CD4-positive, alpha-beta T cell treated with Interferon gamma for 1 hour (primary cell): ENCODE measurements around the gene ADCY9.
"Not testable (repeated sequence)": the region's sequence is repeated elsewhere in the genome, so short reads cannot be mapped to it uniquely, and the experiment has no call there.

Experiments
- DNase-seq: peaks from one replicate; pipeline ENCODE4 v3.0.0-alpha.2; 2020

The ADCY9 gene

GRCh38 chr16:4116325-4117249 is at the start of gene ADCY9:
ADCY9 (minus strand) TSS chr16:4116442; CDS start chr16:4115442, 1,000 bp downstream.
- DNase-seq, result peak; percentile 78

- no peak for DNase-seq
Observed at GRCh38 chr16:4160658-4161430, 44.6 kb upstream of the ADCY9 start.

DNA sequence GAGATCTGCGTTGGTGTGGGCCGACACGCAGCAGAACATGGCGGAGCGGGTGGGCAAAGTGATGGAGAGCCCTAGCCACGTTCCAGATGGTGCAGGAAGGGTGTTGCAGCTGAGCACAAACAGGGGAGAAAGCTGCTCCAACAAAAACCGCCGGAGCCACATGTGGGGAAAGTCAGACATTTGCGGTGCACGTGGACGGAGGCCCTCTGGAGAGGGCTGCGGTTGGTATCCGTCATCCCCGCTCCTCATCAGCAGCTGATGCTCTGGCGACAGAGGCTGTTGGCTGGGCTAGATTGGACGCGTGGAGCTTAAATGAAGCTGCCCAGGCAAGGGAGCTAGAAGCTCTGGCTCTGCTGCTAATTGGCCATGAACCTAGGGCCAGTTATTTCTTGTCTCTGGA is 43.5 kb upstream of the ADCY9 start:
- DNase-seq, result no peak

- DNase-seq, result no peak
Observed at GRCh38 chr16:4158143-4159093, 42.2 kb upstream of the ADCY9 start.

GRCh38 chr16:4157376-4157825 is 41.2 kb upstream of the ADCY9 start:
- DNase-seq, result no peak

DNA sequence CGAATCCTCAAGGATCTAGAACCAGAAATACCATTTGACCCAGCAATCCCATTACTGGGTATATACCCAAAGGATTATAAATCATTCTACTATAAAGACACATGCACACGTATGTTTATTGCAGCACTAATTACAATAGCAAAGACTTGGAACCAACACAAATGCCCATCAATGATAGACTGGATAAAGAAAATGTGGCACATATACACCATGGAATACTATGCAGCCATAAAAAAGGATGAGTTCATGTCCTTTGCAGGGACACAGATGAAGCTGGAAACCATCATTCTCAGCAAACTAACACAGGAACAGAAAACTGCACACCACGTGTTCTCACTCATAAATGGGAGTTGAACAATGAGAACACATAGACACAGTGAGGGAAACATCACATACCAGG is 40.3 kb upstream of the ADCY9 start:
- DNase-seq, result not testable (repeated sequence)

DNA sequence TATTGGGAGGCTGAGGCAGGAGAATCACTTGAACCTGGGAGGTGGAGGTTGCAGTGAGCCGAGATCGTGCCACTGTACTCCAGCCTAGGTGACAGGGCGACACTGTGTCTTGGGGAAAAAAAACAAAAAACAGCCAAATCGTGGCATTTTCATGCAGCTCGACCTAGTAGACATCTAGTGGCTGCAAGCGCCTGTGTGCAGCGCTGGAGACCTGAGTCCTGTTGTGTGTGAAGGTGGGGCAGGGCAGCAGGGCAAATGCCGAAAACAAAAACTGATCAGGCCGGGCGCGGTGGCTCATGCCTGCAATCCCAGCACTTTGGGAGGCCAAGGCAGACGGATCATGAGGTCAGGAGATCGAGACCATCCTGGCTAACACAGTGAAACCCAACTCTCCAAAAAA is 37.1 kb upstream of the ADCY9 start:
- DNase-seq, result not testable (repeated sequence)

- no peak for DNase-seq
Observed at GRCh38 chr16:4152267-4152666, 36.0 kb upstream of the ADCY9 start.

GRCh38 chr16:4147236-4147635 is 31.0 kb upstream of the ADCY9 start:
- DNase-seq, result no peak

DNA sequence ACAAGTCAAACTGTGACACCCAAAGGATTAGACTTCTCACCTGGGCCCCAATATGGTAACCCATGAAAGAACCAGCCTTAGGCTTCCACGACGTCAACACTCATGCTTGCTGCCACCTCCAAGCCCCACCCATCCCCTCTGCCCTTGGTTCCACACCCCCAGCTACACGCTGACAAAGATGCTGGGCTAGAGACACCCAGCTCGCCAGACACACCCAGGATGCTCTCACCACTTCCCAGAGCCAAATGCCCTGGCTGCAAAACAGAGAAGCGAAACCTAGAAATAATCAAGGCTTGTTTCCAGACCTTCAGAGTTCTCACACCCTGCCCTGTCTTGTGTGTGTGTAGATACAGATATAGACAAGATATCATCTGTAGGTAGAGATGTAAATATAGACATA is 26.0 kb upstream of the ADCY9 start:
- DNase-seq, result peak; percentile 63

DNA sequence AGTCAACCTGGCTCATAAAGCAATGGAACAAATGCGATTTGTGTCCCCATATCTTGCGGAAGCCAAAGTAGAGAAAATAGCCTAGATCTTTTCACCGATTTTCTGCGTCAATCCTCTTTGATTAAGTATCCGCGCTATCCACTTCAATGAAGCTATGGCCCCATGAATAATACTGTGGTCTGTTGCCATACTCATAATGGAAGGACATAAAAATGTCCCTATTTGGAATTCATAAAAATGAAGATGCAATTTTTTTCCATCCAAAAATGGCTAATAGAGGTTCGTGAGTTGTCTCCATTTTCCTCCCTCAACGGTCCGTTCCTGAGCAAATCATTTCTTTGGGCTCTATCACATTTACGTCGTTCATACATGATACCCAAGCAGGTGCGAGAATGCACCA is 25.4 kb upstream of the ADCY9 start:
- no peak for DNase-seq

GRCh38 chr16:4140652-4141051 is 24.4 kb upstream of the ADCY9 start:
- DNase-seq, result no peak

DNA sequence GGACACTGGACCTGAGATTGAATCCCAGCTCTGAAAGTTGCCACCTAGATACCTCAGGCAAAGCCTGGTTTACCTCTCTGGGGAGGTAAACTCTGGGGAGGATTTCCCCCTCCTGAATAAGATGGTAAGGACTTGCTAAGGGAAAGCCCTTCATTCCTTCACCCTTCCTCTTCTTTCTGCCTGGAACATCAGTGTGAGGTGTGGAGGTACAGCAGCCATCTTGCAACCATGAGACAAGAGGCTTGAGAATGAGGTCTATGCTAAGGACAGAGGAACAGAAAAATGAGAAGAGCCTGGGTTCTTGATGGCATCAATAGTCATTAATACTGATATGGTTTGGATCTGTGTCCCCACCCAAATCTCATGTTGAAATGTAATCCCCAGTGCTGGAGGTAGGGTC is 23.7 kb upstream of the ADCY9 start:
- no peak for DNase-seq

DNA sequence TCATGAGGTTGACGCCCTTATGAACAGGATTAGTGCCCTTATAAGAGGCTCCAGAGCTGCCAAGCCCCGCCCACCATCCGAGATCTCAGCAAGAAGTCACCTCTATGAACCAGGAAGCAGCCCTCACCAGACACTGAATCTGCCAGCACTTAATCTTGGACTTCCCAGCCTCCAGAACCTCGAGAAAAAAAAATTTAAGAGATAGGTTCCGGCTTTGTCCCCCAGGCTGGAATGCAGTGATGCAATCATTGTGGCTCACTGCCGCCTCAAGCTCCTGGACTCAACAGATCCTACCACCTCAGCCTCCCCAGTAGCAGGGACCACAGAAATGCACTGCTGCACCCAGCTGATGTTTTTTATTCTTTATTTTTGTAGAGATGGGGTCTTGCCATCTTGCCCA is 22.5 kb upstream of the ADCY9 start:
- DNase-seq, result no peak

DNA sequence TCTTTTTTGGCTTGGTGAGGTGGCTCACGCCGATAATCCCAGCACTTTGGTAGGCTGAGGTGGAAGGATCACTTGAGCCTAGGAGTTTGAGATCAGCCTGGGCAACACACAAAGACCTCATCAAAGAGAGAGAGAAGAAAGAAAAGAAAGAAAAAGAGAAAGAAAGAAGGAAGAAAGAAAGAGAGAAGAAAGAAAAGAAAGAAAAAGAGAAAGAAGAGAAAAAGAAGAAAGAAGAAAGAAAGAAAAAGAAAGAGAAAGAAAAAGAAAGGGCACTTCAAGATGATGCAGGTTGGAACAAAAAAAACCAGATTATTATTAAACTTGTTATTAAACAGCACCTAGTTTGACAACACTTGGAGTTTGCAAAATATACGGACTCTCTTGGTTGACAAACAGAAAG is 21.2 kb upstream of the ADCY9 start:
- DNase-seq, result no peak

GRCh38 chr16:4136229-4136813 is 20.1 kb upstream of the ADCY9 start:
- no peak for DNase-seq

GRCh38 chr16:4135537-4135936 is 19.3 kb upstream of the ADCY9 start:
- DNase-seq, result no peak

GRCh38 chr16:4133897-4134372 is 17.7 kb upstream of the ADCY9 start:
- no peak for DNase-seq

GRCh38 chr16:4131621-4132020 is 15.4 kb upstream of the ADCY9 start:
- no peak for DNase-seq

GRCh38 chr16:4124535-4125294 is 8.5 kb upstream of the ADCY9 start:
- DNase-seq, result no peak

DNA sequence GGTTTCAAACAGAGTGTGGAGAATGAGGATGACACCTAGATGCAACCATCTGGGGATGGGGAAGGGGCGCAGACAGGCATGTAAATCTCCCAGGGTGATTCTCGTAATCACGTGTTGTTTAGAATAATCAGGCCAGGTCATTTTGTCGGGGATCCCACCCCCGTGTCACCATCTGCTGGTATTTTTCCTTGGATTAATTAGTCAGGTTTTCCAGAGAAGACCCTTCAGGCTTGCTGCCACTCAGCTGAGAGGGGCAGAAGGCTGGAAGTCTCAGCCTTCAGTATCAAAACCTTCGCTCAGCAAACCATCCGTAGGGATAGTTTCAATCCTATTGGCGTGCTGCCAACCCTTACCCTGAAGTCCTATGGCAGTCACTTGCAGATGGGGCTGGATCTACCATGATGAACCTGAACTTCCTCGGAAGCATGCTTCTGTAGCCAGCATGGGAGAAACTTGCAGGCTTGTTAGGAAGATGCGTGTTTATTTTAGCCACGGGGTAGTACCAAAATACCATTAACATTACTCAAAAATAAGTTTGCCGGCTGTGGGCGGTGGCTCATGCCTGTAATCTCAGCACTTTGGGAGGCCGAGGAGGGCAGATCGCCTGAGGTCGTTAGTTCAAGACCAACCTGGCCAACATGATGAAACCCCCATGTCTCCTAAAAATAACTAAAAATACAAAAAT is 7.5 kb upstream of the ADCY9 start:
- no peak for DNase-seq
